ENCODE data around the gene MDM4. TPM values are rescaled to one million over a fixed set of nuclear protein-coding genes. Genes with fewer than 3 reads are reported as not detected.

MDM4 gene
- total RNA-seq, 2 experiments from 2014 or later, result 120 to 282 TPM

DNA sequence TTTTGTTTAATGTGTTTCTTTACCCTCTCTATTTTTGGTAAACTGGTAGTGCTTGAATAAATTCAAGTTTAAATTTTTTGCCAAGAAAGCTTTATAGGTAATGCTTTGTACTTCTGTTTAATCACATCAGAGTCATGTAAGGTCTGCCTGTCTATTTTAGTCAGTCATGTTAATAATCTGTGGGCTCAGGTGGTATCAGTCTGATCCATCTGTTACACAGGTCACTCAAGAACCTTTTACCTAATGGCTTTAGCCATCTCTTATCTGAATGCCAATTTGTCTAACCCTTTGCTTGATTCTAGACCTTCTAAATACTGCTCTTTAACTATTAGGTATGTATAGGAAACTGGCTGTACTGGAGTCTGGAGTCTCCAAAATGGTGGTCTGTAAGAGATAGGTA, 16.6 kb downstream of the MDM4 start:
- Histone ChIP-seq H3K4me2 (ENCODE audit: low read length) (no peak overlapping the region), H3K36me3 (ENCODE audit: insufficient read depth, low read length) (peaks cover 100% of the 10 kb centered on the region), H3K9me2 (ENCODE audit: insufficient read depth, low read length) (no peaks in the 10 kb centered on the region), H4K20me1 (ENCODE audit: insufficient read depth, low read length) (peaks cover 13% of the 10 kb centered on the region; the same call in 1 of the 2 replicates), H3K79me2 (ENCODE audit: insufficient read depth, low read depth, low read length) (peaks cover 96% of the 10 kb centered on the region), H3K27ac (ENCODE audit: low read depth, low read length, poor library complexity, severe bottlenecking) (no peak overlapping the region), H3K4me3 (ENCODE audit: low read depth, low read length, poor library complexity, severe bottlenecking) (no peak overlapping the region), H3K9me3 (ENCODE audit: low read length) (no peaks in the 10 kb centered on the region), H2AFZ (ENCODE audit: low read length) (no peak overlapping the region), H3K4me1 (ENCODE audit: insufficient read depth, low read length, poor library complexity, severe bottlenecking) (peaks cover 36% of the 10 kb centered on the region)
- no peak for TF ChIP-seq EZH2phosphoT487 (IDR thresholded peaks at IDR 0.05; ENCODE audit: borderline replicate concordance, low read depth, low read length)
- ChIA-PET POLR2A (interaction anchor here (0.6 kb wide), 1 partner anchor 8 kb away, joined by 3 read pairs; no protein-coding TSS in a partner anchor), CTCF (ENCODE audit: unreplicated experiment) (no interaction called here)
- no peak for DNase-seq (ENCODE audit: low spot score)
- intact Hi-C loops (cut with micrococcal nuclease; ENCODE audit: unreplicated experiment), result loop anchor here (1.0 kb wide), 1 partner anchor 11 kb away; no protein-coding TSS in a partner anchor
- BruUV-seq (replicated peaks), result no TSS peak

GRCh38 chr1:204541626-204542025, 25.4 kb downstream of the MDM4 start:
- BruUV-seq (replicated peaks), result no TSS peak
- no peaks in the 10 kb centered on the region for H3K9me2 ChIP-seq (ENCODE audit: insufficient read depth, low read length)
- H3K9me3 ChIP-seq (ENCODE audit: low read length), result no peaks in the 10 kb centered on the region
- CTCF ChIA-PET (ENCODE audit: unreplicated experiment), result no interaction called here
- peaks cover 100% of the 10 kb centered on the region for H3K36me3 ChIP-seq (ENCODE audit: insufficient read depth, low read length)
- DNase-seq (ENCODE audit: low spot score), result no peak
- H3K4me2 ChIP-seq (ENCODE audit: low read length), result no peak overlapping the region
- TF ChIP-seq CTCF (conservative IDR thresholded peaks at IDR 0.05; ENCODE audit: low read length), result no peak
- POLR2A ChIA-PET, result no interaction called here
- H4K20me1 ChIP-seq (ENCODE audit: insufficient read depth, low read length), result peaks cover 7% of the 10 kb centered on the region; the same call in 1 of the 2 replicates
- no peak overlapping the region for H3K4me3 ChIP-seq (ENCODE audit: low read depth, low read length, poor library complexity, severe bottlenecking)
- H3K79me2 ChIP-seq (ENCODE audit: insufficient read depth, low read depth, low read length), result peaks cover 58% of the 10 kb centered on the region; the same call in 1 of the 2 replicates
- H3K4me1 ChIP-seq (ENCODE audit: insufficient read depth, low read length, poor library complexity, severe bottlenecking), result no peaks in the 10 kb centered on the region
- intact Hi-C loops (cut with micrococcal nuclease; ENCODE audit: unreplicated experiment), result no loop called here
- no peak overlapping the region for H2AFZ ChIP-seq (ENCODE audit: low read length)
- no peak overlapping the region for H3K27ac ChIP-seq (ENCODE audit: low read depth, low read length, poor library complexity, severe bottlenecking)

DNA sequence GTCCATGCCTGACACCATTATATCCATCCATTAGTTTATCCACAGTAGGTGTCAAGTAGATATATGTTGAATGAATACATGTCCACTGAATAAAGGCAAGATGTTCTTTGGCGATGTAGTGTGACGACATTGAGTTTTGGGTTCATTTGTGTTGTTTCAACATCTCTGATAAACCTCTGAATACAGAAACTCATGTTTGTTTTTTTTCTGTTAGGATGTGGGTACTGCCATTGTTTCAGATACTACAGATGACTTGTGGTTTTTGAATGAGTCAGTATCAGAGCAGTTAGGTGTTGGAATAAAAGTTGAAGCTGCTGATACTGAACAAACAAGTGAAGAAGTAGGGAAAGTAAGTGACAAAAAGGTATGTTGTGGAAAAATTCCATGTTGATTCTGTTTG, 28.1 kb downstream of the MDM4 start:
- Histone ChIP-seq H3K36me3 (ENCODE audit: insufficient read depth, low read length) (peaks cover 100% of the 10 kb centered on the region), H3K79me2 (ENCODE audit: insufficient read depth, low read depth, low read length) (peaks cover 52% of the 10 kb centered on the region; the same call in 1 of the 2 replicates), H3K4me1 (ENCODE audit: insufficient read depth, low read length, poor library complexity, severe bottlenecking) (no peaks in the 10 kb centered on the region), H3K9me3 (ENCODE audit: low read length) (no peaks in the 10 kb centered on the region), H3K27ac (ENCODE audit: low read depth, low read length, poor library complexity, severe bottlenecking) (no peak overlapping the region), H3K9me2 (ENCODE audit: insufficient read depth, low read length) (no peaks in the 10 kb centered on the region), H2AFZ (ENCODE audit: low read length) (no peak overlapping the region), H3K4me2 (ENCODE audit: low read length) (no peak overlapping the region), H3K4me3 (ENCODE audit: low read depth, low read length, poor library complexity, severe bottlenecking) (no peak overlapping the region), H4K20me1 (ENCODE audit: insufficient read depth, low read length) (peaks cover 7% of the 10 kb centered on the region; the same call in 1 of the 2 replicates)
- intact Hi-C loops (cut with micrococcal nuclease; ENCODE audit: unreplicated experiment), result loop anchor here (1.0 kb wide), 1 partner anchor 11 kb away; no protein-coding TSS in a partner anchor
- POLR2A ChIA-PET, result interaction anchor here (1.0 to 1.4 kb wide), 3 partner anchors 15 to 30 kb away, joined by 3 to 9 read pairs (median 5); no protein-coding TSS in a partner anchor
- no TSS peak for BruUV-seq (replicated peaks)
- TF ChIP-seq CTCF (conservative IDR thresholded peaks at IDR 0.05; ENCODE audit: low read length) (no peak), EZH2phosphoT487 (IDR thresholded peaks at IDR 0.05; ENCODE audit: borderline replicate concordance, low read depth, low read length) (no peak)
- DNase-seq (ENCODE audit: low spot score), result no peak
- CTCF ChIA-PET (ENCODE audit: unreplicated experiment), result no interaction called here

Measured in OCI-LY7 (cell line).